MM.1S (cell line): ENCODE data around the gene IQCM.

Experiments used
- CTCF ChIP-seq: fragments of 300-600 bp; sonication (generic); IDR thresholded peaks from 2 replicates; pipeline ENCODE4 v1.5.1; 2016; ENCODE audit warnings: antibody characterized with exemption, low read length, mixed read lengths
- EZH2 ChIP-seq: fragments of 300-600 bp; sonication (generic); optimal IDR thresholded peaks from 2 replicates; pipeline ENCODE3; 2017; ENCODE audit warnings: low read depth, mild to moderate bottlenecking, antibody characterized with exemption, low read length, mixed read lengths

- TF ChIP-seq CTCF (no peak), EZH2 (no peak)
Measured at GRCh38 chr4:149589826-149590225, 225.8 kb downstream of the IQCM start.
